Stimulated activated CD8-positive, alpha-beta memory T cell treated with anti-CD3 and anti-CD28 coated beads, Interleukin-12 subunit alpha, Interleukin-12 subunit beta, amount 100 ng/mL, for 24 hours (primary cell): ENCODE measurements around the gene FOXN3.

Experiments used
- DNase-seq: peaks from one replicate; pipeline ENCODE4 v3.0.0-alpha.2; 2020; ENCODE audit errors: extremely low read depth

Gene FOXN3

DNA sequence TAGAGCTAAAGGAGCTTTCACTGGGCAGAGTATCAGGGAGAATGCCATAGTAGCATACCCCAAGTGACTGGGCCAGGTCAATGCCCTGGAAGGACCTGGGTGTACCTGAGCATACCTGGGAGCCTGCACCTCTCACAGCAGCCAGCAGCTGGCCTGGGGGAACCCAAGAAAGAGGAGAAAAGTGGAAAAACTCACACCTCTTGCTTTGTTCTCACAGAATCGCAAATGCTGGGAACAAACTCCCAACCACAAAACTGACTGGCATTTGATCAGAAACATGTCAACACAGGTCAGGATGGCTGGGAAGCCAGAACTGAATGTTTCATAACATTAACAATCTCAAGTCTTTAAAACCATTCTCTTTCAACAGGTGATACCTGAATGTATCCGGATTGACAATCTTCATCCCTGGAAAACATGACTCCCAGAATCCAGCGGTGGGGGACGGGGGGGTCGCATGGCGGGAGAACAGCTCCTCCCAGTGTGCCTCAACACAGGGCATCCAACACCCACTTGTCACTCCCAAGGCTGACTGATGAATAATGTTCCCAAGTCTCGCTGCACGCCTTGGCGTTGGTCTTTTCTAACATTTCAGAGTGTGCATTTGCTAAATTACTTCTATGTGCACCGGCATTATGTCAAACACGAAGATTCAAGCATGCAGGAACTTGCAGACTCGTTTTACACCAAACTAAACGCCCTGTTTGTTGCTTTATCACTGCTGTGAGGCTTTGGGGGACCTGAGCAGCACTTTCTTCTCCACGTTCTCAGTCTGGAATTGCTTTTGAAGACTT lies 7.9 kb downstream of the FOXN3 start:
- no peak for DNase-seq

DNA sequence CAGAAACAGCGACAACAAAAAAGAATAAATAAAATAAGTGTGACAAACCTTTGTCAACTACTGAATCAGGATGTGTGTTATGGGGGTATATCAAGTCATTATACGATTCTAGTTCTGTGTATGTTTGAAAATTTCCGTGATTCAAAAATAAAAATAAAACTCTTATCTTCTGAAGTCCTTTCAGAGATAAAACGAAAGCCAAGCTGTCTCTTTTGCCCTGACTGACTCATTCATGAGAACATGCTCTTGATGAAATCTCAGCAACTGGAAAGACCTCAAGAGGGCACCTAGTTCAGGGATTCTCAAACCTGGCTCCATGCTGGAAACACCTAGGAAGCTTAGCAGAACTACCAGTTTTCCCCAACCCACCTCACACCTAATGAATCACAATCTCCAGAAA lies 9.2 kb downstream of the FOXN3 start:
- no peak for DNase-seq

DNA sequence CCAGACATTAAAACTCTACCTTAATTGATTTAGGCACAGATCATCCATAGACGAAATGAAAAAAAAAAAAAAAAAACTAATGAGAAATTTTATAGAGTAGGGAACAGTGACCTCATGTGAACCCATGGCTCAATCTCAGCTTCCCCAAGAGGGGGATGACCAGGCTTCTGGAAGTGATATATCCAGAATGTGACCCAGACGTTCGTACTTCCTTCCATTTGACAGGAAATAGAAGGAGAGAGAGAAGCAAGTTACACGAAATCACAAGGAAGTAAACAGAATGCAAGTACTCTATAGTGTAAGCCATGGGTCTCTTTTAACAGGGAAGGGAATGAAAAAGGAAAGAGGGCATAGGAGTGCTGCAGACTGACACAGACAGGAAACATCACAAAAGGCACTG lies 10.1 kb downstream of the FOXN3 start:
- no peak for DNase-seq

DNA sequence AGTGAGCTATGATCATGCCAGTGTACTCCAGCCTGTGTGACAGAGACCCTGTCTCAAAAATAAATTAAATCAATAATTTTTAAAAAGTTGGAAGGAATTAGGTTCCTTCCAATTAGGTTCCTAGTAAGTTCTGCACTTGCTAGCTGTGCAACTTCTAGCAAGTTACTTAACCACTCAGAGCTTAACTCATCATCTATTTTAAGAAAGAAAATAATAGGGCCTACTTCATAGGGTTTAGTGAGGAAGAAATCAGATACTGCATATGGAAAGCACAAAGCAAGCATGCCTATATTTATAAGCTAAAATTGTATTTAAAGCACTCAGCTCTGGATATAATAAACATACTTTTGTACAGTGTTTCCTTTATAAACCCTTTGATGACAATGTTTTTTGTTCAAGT lies 10.7 kb downstream of the FOXN3 start:
- no peak for DNase-seq

DNA sequence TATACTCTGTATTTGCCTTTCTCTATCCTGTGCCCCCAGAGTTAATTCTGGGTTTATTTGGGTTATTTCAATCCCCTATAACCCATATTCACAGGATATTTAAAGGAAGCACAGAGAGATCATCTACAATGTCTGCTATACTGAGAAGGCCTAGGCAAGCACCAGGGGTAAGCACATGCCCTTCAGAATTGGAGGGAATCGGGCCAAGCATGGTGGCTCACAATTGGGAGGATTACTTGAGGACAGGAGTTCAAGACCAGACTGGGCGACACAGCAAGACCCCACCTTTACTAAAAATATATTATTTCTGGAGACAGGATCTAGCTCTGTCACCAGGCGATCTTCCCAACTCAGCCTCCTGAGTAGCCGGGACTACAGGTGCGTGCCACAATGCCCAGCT lies 11.3 kb downstream of the FOXN3 start:
- no peak for DNase-seq

DNA sequence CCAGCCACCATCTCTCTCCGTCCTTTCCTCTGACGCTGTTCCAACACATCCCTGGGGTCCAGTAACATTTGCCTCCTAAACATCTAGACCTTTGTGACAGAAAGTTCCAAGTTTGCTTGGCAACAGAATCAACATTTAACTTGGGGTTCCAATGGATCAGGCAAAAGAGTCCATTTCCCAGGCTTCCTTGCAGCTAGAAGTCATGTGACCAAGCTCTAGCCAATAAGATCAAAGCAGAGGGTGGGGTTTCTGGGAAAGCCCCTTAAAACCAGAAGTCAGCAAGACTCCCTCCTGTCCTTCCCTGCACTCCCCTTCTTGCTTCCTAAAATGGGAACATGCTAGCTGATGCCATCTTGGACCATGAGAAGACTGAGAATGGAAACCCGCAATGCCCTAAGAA lies 14.7 kb downstream of the FOXN3 start:
- no peak for DNase-seq

DNA sequence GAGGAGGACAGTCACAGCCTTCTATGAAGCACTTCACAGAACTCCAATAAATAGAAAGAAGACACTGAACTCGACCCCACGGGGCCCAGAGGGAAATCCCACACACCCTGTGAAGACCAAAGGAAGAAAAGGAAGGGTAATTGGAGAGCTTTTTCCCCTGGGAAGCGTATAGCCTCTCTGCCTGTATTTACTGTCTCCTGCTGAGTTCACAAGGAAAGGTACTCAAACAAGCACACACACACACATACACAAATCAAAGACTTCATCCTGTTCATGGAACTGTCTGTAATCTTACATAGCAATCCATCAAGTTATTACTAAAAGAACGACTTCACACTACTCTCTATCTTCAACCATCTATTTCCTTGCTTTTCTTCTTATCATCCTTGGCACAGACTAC lies 15.3 kb downstream of the FOXN3 start:
- no peak for DNase-seq

DNA sequence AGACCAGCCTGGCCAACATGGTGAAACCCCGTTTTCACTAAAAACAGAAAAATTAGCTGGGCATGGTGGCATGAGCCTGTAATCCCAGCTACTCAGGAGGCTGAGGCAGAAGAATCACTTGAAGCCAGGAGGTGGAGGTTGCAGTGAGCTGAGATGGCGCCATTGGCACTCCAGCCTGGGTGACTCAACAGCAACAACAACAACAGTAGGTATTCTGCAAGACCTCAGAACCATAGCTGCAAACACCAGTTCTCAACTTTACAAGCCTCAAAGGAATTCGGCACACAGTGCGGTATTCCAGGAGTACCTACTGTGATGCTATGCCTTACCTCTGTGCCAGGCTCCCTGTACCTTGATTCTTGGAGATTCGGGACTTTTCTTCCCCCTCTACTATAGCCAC lies 15.8 kb downstream of the FOXN3 start:
- DNase-seq, result no peak

DNA sequence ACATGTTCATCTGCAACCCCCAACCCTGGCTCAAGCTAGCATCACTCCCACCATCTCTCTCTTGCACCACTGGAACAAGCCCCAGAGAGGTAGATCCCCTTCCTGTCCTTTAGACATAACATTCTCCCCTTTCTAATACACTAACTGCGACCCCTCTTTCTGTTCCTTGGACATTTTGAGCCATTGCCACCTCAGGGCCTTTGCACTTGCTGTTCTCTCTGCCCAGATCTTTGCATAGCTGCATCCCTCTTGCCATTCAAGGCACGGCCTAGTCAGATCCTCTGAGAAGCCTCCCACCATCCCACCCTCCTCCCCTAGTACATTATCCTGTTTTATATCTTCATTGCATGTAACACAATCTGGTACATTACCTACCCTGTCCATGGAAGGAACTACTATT lies 16.5 kb downstream of the FOXN3 start:
- no peak for DNase-seq

DNA sequence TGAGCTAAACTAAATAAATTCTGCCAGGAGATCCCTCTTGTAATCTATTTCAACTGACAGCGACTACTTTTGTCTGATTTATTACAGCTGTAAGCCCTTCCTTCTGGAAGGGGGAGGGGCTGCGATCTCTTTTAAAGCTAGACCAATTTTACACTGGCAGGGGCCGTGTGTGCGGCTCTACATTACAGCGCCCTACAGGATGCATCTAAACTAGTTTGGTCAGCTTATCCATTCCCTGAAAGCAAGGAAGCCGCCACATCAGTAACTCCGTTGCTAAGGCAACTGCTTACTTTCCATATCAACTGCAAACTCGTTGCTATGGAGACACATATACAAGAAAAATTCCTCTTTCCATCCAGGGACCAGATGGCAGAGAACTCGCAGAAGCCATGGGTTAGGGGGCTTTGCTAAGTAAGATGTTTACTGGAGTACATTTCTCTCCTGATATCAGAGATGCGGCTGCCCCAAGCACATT lies 17.4 kb downstream of the FOXN3 start:
- DNase-seq, result no peak

DNA sequence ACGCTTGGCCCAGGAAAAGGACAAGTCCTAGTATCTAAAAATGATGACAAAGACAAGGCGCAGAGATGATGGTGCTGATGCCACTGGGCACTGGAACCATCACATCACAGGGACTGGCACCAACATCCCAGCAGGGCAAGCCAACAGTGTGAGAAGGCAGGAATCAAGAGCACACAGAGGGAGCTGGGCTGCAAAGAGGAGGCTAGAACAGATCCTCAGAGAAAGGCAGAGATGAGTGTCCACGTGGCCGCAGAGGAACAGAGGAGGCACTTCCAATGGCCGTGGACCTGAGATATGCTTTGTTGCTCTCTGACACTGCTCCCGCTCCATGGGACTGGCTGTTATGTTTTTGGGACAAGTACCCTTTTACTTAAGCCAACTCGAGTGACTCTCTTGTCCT lies 17.9 kb downstream of the FOXN3 start:
- DNase-seq, result no peak

DNA sequence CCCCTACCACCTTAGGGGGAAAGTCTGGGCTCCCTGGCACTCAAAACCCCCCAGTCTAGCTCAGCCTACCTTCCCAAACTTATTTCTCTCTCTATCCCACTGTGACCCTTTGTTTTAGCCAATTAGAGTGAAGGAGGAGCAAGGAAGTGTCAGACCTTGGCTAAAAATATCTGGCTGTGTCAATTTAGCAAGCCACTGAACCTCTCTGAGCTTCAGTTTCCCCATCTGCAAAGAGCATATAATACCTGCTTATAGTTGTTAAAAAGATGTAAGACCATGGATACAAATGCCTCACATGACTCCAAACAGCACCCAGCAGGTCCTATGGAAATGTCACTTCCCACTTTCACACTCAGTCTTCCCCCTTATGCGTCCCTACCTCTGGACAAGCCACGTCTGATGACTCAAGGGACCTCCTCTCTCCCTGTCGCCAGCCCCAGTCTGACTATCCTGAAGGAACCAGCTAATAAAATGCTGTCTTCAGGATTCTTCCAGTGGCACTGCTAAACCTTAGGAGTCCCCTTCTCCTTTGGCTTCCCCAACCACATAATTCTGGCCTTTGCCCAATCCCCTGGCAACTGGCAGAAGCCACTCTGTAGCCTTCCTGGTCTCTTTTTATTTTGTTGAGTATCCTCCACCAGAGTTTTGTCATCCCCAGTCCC lies 19.3 kb downstream of the FOXN3 start:
- no peak for DNase-seq

DNA sequence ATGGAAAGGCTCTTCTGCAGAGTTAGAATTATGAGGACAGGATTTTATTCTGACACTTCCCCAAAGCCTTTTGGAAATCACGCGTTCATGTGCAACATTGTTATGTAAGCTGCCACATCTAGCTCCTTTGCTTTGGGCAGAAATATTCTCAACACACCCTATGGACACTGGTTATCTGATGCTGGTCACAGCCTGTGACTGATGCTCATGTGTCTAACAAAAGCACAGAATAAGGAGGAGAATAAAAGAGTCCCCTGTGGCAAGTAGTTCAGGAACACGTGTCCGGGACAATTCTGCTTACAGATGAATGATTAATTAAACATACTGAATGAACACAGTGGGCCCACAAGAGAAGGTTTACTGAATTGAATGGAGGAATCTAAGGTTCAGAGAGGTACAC lies 22.1 kb downstream of the FOXN3 start:
- DNase-seq, result no peak

DNA sequence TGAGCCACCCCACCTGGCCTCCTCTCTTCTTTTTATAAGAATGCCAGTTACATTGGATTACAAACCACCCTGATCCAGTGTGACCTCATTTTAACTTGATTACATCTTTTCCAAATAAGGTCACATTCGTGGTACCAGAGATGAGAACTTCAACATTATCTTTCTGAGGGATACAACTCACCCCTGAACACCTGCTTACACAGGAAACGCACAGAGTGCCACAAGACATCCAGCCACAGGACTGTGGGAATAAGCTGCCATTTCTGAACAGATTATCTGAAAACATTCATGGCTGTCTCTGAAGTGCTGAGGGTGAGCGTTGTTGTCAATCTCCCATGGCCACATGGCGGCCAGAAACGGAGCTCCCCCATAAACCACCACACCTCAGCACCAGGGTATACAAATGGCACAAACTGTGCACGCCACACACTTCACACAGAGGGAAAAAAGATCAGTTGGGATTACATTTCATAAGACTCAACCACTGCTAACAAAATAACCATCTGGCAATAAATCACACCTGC lies 23.7 kb downstream of the FOXN3 start:
- no peak for DNase-seq

DNA sequence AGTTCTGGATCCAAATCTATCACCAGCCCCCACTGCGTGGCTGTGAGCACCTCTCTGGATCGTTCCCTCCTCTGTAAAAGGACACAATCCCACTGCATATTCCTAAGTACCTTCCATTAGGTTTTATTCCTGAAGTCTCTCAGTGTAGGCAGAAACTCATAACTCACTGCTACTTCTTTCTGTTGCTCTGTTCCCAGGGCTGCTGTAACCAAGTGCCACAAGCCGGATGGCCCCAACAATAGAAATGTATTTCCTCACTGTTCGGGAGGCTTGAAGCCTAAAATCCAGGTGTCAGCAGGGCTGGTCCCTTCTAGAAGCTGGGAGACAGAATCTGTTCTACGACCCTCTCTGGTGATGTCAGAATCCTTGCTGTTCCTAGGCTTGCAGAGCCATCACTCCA lies 24.9 kb downstream of the FOXN3 start:
- no peak for DNase-seq

DNA sequence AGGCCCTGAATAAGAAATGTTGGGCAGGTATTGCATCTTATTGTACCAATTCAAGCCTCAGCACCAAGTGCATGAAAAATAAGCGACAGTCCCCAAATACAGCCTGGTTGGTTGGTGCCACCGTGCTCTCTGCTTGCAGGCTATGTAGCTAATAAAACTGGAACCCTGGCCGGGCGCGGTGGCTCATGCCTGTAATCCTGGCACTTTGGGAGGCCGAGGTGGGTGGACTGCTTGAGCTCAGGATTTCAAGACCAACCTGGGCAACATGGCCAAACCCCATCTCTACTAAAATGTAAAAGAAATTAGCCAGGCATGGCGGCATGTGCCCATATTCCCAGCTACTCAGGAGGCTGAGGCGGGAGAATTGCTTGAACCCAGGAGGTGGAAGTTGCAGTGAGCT lies 25.5 kb downstream of the FOXN3 start:
- DNase-seq, result no peak

DNA sequence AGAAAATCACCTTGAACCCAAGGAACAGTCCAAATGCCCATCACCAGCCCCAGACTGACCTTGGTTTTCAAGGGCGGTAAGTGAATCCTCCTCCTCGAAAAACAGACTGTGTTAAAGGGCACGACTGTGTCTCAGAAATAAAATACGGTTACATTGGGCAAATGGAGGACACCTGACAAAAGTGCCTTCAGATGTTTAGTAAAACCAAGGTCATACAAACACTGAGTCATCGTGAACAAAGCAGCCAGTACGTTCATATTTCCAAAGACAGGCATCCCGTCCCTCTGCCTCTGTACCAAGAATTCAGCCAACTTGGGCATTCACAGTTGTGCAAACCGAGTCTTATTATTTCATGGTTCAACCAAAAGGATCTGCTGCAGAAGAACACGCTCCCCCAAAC lies 25.9 kb downstream of the FOXN3 start:
- no peak for DNase-seq

DNA sequence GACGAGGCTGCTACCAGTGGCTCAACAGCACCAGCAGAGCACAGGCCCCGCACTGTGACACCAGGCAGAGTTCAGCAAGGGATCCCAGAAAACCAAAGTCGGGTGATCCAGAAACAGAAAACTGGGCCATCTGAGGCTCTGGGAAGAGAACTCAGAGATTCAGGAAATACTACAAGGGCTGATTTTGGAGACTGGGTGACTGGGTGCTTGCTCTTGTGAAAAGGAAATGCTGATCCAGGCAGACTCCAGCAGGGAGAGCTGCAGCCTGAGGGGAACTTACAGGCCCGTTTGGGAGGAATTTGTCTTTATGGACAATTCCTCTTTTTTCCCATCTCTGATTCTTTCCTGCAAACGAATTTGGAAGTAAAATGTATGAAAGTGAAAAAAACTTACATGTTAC lies 28.2 kb downstream of the FOXN3 start:
- no peak for DNase-seq

DNA sequence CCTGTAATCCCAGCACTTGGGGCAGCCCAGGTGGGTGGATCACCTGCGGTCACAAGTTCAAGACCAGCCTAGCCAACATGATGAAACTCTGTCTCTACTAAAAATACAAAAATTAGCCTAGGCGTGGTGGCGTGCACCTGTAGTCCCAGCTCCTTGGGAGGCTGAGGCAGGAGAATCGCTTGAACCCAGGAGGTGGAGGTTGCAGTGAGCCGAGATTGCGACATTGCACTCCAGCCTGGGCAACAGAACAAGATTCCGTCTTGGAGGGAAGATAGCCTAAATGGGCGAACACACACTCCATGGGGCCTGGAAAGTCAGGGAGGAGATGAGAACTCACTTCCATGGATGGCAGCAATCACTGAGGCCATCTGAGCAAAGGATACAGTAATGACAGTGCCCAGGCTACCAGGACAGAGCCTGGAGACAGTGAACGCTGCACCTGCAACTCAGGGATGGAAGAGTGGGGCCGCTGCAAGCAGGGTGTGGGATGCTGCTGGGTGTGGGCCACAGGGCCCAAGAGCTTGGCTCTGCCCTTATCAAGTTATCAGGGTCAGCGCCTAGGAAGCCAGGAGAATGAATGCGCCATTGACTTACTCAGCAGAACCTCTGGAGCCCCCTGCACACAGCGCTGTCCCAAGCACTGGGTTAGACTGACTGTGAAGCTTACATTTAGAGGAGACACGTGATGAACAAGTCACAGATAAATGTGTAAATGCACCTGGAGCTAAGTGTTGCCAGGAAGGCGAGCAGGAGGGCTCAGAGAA lies 28.9 kb downstream of the FOXN3 start:
- no peak for DNase-seq

DNA sequence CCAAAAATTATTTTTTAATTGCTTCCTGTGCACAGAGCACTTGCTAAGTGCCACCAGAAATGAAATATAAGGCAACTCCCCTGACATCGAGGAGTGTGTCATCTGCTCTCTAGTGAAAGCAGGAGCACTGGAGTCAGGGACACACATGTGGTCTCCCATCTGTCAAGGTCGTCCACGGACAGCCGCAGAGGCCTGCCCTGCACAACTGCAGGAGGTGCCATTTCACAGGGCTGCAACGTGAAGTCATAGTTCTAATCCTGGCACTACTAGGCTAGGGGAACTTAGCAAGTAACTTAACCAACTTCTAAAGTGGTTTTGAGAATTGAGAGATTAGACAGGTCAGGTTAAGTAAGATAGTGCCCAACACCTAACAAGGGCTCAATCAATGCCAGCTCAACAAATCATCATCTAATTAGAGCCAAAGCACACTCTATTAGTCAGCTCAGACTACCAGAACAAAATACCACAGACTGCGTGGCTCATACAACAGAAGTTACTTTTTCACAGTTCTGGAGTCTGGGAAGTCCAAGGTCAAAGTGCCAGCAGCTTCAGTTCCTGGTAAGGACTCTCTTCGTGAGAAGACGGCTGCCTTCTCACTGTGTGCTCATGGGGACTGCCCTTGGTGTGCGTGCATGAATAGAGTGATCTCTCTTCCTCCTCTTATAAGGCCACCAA lies 30.7 kb downstream of the FOXN3 start:
- no peak for DNase-seq

DNA sequence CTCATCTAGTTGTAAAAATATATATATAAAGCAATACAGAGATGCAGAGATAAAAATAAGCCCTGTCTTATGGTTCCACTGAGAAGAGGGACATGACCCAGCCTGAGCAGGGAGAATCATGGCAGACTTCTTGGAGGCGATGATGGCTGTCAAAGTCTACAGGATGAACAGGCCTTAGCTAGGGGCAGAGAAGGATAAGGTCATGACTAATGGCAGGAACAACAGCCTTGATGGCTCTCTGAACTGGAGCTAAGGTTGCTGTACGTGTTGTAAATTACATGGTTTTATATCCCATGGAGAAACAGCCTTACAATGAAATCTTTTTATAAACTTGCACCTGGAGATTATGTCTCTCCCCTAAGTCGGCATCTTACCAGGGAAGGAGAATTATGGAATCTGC lies 32.4 kb downstream of the FOXN3 start:
- no peak for DNase-seq

DNA sequence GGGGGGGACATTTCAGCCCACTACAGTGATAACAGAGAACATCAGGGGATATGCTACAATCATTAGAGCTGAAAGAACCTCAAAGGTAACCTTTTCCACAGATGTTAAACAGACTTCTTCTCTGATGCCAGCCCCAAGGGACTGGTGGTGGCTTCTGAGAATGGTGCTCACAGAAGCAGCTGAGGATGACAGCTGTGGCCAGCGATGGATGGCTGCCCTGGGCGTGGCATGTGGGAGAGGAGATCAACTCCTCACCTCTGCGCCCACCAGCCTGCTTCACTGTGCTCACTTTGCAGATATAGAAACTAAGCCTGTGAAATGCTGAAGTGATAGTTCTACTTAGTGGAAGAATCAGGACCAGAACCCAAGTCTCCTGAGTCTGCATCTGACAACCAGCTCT lies 33.0 kb downstream of the FOXN3 start:
- no peak for DNase-seq
